GM12872 (cell line): ENCODE data around the gene PPM1E.

Source experiments
- TF ChIP-seq, protein P1 (sequence below): IDR thresholded peaks from 3 replicates; pipeline ENCODE4 v1.5.1; 2011; ENCODE audit warnings: low read depth, mild to moderate bottlenecking, low read length, moderate library complexity; ENCODE audit not compliant: insufficient read depth

Gene PPM1E

DNA sequence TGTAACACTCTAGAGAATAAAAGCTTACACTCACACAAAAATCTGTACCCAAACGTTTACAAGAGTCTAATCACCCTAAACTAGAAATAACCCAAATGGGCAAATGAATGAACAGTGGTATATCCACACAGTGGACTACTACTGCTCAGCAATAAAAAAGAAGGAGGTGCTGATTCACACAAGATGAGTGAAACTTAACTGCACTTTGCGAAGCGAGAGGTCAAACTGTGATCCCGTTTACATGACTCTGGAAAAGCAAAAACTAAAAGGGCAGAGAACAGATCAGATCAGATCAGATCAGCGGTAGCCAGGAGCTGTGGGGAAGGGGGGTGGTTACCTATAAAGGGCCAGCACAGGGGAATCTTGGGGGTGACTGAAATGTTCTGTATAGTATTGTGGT is 237.7 kb downstream of the PPM1E start:
- TF ChIP-seq, protein P1, sequence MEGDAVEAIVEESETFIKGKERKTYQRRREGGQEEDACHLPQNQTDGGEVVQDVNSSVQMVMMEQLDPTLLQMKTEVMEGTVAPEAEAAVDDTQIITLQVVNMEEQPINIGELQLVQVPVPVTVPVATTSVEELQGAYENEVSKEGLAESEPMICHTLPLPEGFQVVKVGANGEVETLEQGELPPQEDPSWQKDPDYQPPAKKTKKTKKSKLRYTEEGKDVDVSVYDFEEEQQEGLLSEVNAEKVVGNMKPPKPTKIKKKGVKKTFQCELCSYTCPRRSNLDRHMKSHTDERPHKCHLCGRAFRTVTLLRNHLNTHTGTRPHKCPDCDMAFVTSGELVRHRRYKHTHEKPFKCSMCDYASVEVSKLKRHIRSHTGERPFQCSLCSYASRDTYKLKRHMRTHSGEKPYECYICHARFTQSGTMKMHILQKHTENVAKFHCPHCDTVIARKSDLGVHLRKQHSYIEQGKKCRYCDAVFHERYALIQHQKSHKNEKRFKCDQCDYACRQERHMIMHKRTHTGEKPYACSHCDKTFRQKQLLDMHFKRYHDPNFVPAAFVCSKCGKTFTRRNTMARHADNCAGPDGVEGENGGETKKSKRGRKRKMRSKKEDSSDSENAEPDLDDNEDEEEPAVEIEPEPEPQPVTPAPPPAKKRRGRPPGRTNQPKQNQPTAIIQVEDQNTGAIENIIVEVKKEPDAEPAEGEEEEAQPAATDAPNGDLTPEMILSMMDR = no peak

DNA sequence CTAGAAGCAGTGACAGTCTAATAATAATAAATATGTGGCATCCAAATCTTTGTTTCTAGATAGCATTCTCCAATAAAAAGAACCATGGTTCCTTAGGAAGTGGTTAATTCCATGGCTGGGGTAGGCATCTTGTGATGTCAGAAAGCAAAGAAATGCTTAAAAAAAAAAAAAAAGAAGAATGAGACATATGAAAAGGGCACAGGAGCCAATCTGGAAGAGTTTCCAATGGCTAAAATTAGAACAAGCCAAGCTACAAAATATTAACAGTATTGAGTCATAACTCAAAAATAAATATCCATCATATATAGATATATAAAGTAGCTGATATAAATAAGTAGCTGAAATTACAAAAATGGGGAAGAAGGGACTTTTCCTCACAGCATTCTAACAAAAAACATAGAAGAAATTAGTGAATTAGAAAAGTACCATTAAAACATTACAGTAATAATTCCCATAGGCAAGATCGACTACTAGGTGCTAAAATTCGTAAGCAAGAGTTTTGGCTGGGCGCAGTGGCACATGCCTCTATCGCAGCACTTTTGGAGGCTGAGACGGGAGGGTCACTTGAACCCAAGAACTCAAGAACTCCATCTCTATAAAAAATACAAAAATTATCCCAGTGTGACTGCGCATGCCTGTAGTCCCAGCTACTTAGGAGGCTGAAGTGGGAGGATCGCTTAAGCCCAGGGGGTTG is 239.7 kb downstream of the PPM1E start:
- TF ChIP-seq, protein P1 = no peak

GRCh38 chr17:58996968-58997367 is 241.3 kb downstream of the PPM1E start:
- TF ChIP-seq, protein P1 = no peak

DNA sequence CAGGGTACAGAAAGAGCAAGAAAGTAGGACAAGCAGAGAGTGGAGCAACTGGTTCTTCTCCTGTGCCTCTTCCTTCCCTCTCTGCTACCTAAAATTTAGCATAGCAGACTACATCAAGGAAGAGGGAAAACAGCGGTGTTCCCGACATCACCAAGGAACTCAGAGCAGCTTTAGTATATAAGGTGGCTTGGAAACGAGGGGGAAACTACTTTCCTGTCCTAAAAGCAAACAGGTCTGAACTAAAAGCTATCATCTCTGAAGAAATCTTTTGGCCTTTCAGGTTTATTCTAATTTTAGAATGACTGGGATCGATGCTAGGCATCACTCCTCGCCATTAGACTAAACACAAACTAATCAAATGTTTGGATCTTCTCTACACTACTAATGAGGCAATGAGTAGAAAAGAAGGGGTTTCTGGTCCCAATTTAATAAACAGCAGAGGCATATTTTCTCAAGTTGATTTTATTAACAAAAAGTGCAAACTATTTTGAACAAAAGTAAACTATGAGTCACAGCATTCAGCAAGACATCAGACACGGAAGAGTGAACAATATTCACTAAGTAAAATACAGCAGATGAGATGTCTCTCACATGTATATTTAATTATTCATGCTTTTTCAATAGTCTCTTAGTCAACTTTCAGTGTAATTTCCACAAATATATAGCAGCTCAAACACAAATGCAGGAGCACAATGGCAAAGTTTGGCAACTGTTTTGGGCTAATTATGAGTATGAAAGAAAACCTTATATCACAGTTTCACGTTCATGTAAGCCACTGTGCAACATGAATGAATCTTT is 242.3 kb downstream of the PPM1E start:
- TF ChIP-seq, protein P1 = no peak

- TF ChIP-seq, protein P1 = no peak
Observed at GRCh38 chr17:58998871-58999270, 243.2 kb downstream of the PPM1E start.

- TF ChIP-seq, protein P1 = no peak
Observed at GRCh38 chr17:58999500-58999899, 243.8 kb downstream of the PPM1E start.

- TF ChIP-seq, protein P1 = no peak
Observed at GRCh38 chr17:59000022-59000421, 244.4 kb downstream of the PPM1E start.
